Measurements from ENCODE around the gene DVL2.

The DVL2 gene

GRCh38 chr17:7281953-7282751 is 47.8 kb upstream of the DVL2 start:
- TF ChIP-seq REST (IDR thresholded peaks at IDR 0.05; ENCODE audit: insufficient replicate concordance, low read depth) (no peak), CTCF (IDR thresholded peaks at IDR 0.05; ENCODE audit: insufficient read depth, low read length) (no peak), SPI1 (IDR thresholded peaks at IDR 0.05; ENCODE audit: borderline replicate concordance, low read depth) (no peak), GABPA (IDR thresholded peaks at IDR 0.05; ENCODE audit: low read depth) (no peak), POLR2AphosphoS5 (IDR thresholded peaks at IDR 0.05; ENCODE audit: low read depth) (no peak)
- H3K27ac ChIP-seq (replicated peaks), result no peak overlapping the region
- no peak for DNase-seq (ENCODE audit: low read depth in 1 of 2, low spot score in 1 of 2)
- peak overlapping the region; percentile 29 for H3K4me3 ChIP-seq (replicated peaks; ENCODE audit: insufficient read depth, low read length)
- H3K27me3 ChIP-seq (ENCODE audit: insufficient read depth, poor library complexity, severe bottlenecking), result no peaks in the 10 kb centered on the region

DNA sequence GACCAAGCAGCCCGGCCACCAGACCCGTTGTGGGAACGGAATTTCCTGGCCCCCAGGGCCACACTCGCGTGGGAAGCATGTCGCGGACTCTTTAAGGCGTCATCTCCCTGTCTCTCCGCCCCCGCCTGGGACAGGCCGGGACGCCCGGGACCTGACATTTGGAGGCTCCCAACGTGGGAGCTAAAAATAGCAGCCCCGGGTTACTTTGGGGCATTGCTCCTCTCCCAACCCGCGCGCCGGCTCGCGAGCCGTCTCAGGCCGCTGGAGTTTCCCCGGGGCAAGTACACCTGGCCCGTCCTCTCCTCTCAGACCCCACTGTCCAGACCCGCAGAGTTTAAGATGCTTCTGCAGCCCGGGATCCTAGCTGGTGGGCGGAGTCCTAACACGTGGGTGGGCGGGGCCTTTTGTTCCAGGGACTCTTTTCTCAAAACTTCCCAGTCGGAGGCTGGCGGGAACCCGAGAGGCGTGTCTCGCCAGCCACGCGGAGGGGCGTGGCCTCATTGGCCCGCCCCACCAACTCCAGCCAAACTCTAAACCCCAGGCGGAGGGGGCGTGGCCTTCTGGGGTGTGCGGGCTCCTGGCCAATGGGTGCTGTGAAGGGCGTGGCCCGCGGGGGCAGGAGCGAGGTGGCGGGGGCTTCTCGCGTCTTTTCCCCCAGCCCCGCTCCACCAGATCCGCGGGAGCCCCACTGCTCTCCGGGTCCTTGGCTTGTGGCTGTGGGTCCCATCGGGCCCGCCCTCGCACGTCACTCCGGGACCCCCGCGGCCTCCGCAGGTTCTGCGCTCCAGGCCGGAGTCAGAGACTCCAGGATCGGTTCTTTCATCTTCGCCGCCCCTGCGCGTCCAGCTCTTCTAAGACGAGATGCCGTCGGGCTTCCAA is 47.0 kb upstream of the DVL2 start, which contains the start of gene SLC2A4:
SLC2A4 (plus strand) TSS at position 645 of the 879 bp plus-strand sequence; CDS start at position 862, 217 bp downstream.
- TF ChIP-seq REST (IDR thresholded peaks at IDR 0.05; ENCODE audit: insufficient replicate concordance, low read depth) (no peak), SPI1 (IDR thresholded peaks at IDR 0.05; ENCODE audit: borderline replicate concordance, low read depth) (no peak), CTCF (IDR thresholded peaks at IDR 0.05; ENCODE audit: insufficient read depth, low read length) (no peak), POLR2AphosphoS5 (IDR thresholded peaks at IDR 0.05; ENCODE audit: low read depth) (no peak), GABPA (IDR thresholded peaks at IDR 0.05; ENCODE audit: low read depth) (no peak)
- peak within 1 kb of the TSS; percentile 29 for H3K4me3 ChIP-seq (replicated peaks; ENCODE audit: insufficient read depth, low read length)
- peak; percentile 67 to 81 for DNase-seq (ENCODE audit: low read depth in 1 of 2, low spot score in 1 of 2)
- no peak within 1 kb of the TSS for H3K27ac ChIP-seq (replicated peaks)
- no peaks in the 10 kb centered on the region for H3K27me3 ChIP-seq (ENCODE audit: insufficient read depth, poor library complexity, severe bottlenecking)

DNA sequence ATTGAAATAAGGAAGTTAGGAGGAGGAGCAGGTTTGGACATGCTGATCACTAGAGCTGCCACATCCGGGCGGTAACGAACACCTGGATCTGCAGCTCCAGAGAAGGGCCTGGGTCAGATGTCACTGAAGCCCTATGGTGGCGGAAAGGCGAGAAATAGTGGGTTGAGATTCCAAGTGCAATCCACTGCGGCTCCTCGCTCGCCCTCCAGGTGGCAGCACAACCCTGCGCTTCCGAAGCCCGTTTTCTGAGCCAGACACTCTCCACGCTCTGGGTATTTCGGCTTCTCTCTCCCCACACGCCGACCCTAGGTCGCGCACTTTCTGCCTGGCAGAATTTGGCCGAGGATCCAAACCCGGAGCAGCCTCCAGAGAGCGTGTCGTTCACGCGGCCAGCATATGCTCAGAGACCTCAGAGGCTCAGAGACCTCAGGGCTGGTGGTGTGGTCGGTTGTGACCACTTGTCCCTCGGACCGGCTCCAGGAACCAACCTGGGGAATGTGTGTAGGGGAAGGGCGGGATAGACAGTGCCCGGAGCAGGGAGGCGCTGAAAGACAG is 46.3 kb upstream of the DVL2 start:
- no peaks in the 10 kb centered on the region for H3K27me3 ChIP-seq (ENCODE audit: insufficient read depth, poor library complexity, severe bottlenecking)
- no peak overlapping the region for H3K27ac ChIP-seq (replicated peaks)
- H3K4me3 ChIP-seq (replicated peaks; ENCODE audit: insufficient read depth, low read length), result peak overlapping the region; percentile 25
- TF ChIP-seq CTCF (IDR thresholded peaks at IDR 0.05; ENCODE audit: insufficient read depth, low read length), result peak; percentile 65
- TF ChIP-seq POLR2AphosphoS5 (IDR thresholded peaks at IDR 0.05; ENCODE audit: low read depth), result no peak
- TF ChIP-seq SPI1 (IDR thresholded peaks at IDR 0.05; ENCODE audit: borderline replicate concordance, low read depth), result no peak
- peak; percentile 50 to 67 for DNase-seq (ENCODE audit: low read depth in 1 of 2, low spot score in 1 of 2)

All from HL-60 (cell line).